NCI-H1105 treated with DMSO at 0.1 percent for 48 hours (cell line): ENCODE data around the gene PTPRC.

Source experiments
- DNase-seq: peaks from one replicate; lab custom pipeline; 2025; lab: John Stamatoyannopoulos, UW

PTPRC gene

DNA sequence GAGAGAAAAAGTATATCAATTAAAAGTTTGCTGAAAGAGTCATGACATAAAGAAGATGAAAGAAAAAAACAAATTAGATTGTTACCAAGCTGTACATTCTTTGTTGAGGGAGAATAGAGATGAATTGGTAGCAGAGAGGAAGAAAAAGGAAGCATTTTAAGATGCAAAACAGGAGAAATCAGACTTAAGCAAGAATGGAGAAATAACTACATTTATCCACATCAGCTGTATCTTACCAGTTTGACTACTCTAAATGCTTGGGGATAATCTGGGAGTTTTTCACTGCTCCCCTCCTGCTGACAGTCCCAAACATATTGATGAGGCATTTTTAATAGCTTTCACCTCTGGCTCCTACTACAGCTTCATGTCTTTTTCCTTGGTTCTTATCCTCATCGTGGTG, 16.8 kb upstream of the PTPRC start:
- DNase-seq: no peak

DNA sequence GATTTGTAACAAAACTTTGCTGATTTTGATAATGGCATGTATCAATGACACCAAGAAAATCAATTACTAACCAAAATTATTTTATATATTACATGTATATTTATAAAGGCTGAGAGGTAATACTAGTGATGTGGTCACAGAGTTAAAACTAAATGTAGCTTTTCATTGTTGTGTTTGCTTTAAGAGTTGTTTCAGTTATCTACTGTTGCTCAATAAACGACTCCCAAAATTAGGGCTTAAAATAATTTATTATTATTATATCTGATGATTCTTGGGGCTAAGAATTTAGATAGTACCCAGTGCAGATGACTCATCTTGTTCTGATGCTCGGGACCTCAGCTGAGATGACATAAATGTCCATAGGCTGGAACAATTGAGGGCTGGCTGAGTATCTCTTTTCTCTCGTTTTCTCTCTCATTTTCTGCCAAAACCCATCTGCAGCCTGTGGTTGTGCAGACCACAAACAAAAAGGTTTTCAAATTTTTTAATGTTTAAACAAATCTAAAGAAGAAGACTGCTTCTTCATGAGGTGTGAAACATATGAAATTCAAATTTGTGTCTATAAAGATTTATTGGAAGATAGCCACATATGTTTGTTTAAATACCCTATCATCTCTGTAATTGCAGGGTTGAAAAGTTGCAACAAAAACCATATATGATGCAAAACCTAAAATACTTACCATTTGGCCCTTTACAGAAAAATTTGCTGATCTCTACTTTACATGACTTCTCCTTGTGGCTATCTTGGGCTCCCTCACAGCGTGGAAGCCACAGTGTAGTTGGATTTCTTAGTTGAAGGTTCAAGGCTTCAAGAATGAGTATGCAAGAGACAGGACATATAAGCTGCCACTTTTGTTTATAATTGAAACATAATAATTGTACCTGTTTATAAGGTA, 14.8 kb upstream of the PTPRC start:
- DNase-seq: no peak

- no peak for DNase-seq
These were observed 14.2 kb upstream of the PTPRC start for GRCh38 chr1:198624648-198624980.

DNA sequence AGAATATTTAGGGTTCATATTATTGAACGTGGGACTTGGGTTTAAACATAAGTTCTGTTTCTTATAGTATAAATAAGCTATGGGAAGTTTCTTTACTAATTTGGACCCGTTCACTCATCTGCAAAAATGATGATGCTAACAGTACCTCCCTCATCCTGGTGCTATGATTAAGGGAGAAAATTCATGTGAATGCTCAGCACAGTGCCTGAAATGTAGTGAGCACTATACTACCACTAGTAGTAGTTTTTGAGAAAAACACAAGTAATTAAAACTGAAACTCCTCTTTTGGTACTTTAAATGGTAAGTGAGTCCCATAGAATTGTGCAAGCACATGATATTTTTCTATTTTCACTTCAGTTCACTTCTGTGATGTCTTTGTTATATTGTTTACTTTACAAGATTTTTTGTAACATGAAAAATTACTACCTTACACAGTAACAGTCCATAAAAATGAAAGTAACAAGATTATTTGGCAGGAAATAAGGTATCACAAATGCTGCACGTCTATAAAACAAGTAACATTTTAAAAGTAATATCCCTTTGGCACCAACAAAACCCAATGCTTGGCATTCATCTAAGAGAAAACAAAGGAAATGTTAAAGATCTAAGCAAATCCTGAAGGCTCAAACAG, 11.3 kb upstream of the PTPRC start:
- DNase-seq: no peak

- no peak for DNase-seq
These were observed 10.8 kb upstream of the PTPRC start for GRCh38 chr1:198628067-198628455.

- no peak for DNase-seq
These were observed 9.2 kb upstream of the PTPRC start for GRCh38 chr1:198629610-198630009.

GRCh38 chr1:198630863-198631262, 8.0 kb upstream of the PTPRC start:
- DNase-seq: no peak

DNA sequence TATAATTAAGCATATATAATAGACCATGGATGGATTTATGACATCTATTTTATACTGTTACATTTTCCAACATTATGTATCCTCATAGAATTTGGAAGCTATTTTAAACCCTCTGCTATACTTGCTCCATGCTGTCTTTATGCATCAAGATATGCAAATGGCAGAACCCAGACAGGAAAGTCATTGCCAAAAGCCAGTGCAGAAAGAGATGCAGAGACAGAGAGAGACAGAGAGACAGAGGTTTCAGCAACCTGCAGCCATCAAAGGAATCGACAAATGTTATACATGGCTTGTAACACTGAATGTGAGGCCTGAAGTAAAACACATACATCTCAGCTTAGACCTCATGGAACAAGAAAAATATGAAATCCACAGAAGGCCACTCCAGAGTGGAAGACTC, 7.5 kb upstream of the PTPRC start:
- no peak for DNase-seq

- no peak for DNase-seq
These were observed 6.8 kb upstream of the PTPRC start for GRCh38 chr1:198632007-198632406.

DNA sequence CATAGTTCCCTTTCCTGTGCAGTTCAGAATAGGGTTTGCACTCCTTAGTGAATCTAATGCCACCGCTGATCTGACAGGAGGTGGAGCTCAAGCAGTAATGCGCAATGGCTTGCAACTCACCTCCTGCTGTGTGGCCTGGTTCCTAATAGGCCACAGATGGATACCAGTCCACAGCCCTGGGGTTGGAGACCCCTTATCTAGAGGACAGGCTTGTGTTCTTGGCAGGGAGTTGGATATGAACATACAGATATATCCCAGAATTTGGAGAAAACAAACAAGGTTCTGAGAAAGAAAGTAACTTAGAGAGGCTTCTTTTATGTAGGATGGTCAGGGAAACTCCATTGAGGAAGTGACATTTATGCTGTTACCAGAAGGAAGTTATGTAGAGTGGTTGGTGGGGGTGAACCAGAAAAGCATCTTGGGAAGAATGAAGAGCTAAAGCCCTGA, 5.1 kb upstream of the PTPRC start:
- DNase-seq: no peak

DNA sequence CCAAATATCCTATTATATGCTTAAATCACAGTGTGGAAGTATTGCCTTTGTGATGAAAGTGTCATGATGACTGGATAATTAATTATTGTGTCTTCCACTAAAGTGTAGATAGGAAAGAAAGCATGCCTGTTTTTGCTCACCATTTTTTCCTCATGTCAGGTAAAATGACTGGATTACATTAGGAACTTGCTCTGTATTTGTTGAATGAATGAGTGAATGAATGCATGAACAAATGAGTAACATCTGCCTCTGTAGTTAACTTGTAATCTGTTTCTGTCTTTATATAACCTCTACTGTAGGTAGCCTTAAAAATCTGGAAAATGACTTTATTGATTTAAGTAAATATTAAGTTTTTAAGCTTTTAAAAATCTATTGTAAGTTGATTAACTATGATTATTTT, 2.9 kb upstream of the PTPRC start:
- no peak for DNase-seq

DNA sequence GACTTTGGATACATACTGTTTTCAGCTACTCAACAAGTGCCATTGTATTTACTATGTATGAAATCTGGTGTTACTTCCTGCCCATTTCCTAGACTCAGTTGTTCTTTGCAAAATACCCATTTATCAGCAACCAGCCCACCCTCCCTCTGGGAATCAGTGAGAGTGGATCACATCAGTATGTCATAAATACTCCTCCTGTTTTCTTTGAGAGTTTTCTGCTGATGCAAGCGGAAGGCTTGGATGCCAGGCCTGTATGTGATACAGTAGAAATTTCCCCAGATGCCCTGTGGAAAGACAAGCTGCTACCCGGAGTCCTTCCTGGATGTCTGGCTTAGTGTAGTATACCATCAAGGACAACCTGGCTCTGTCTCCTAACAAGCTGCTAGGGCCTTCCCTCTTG, 2.4 kb upstream of the PTPRC start:
- no peak for DNase-seq

DNA sequence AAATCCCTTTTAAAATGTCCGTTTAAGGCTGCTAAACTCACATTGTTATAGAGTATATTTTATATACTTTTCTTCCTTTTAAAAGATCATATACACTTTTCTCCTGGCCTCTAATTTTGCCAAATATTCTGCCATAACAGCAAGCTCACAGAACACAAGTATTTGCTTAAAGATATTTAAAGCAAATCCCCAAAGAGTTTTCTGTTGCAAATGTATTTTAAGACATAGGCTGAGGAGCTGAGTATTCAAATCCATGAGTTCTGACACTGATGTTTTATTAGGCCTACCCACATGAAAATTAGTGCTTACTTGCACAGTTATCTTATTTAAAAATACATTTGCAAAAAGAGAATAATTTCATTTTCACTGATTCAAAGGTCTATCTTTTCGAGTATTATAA, 1.7 kb upstream of the PTPRC start:
- no peak for DNase-seq

DNA sequence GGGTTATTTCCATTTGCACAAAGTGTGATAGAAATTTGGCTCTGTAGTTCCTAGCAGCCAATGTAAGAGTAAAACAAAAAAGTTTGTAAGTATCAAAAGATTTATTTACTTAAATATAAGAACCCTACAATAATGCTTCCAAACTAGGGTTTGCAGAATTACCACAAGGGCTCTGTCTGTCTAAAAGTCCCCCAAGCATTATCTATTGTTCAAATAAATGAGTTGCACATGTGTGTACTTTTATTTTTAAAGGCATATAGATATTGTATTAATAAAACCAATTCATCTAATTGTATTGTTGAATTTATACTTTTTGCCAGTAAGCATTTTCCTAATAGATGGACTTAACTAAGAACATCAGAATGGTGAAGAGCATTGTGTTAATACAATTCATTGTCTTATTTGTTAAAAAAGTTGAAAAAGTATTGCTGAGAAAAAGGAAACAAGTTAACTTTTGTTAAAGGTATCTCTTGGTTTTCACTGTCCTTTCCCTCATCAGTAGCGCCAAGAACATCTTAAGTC, 863 bp upstream of the PTPRC start:
- DNase-seq: no peak

DNA sequence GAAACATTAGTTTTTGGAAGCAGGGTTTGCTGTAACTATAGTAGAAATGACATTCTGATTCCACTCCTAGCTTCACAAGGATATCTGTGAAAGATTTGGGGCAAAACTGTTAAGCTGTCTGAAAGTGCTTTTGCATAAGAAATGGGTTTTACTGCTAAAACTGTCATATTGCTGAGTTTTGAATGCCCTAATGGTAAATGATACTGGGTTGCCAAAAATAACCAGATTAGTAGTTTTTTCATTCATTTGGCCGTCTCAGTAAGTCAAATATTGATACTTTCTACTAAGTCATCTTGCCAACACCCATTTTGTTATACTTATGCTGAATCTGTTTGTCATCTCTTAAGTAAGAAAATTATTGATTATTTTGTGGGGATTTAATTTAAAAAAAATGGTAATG, 399 bp upstream of the PTPRC start:
- no peak for DNase-seq

DNA sequence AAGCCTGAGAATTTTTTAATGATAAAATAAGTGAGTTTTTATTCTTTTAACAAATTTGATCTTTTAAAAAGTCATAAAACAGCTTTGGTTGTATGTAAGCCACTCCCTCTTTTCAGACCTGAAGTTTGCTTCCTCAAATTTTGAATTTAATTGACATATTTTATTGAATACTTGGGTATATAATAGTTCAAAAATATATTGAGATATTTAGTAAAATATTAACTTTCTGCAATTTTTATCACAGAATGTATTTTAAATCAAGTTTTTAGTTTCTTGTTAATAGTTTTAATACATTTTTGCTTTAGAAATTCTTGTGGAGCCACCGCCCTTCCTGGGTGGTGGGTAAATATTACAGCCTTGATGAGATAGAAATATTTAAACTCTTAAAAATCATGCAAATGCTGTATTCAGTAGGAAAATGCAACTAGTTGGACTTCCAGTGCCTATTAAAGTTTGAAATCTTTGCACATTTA, 867 bp downstream of the PTPRC start:
- no peak for DNase-seq

DNA sequence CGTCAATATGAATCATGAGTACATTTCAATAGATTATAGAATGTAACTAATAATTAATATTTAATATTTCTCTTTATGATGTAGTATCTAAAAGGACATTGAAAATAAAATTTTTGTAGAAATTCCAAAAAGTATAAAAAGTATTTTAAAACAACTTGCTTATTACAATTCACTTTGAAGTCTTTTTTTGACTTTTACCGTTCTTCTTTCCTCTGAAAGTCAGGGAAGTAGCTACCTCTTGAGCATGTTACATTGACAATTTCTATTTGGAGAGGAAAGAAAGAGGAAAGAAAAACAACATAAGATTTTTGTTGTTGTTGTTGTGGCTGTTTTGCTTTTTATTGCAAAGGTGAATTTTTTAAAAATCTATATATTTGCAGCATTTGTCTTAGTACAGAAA, 1.3 kb downstream of the PTPRC start:
- no peak for DNase-seq

- no peak for DNase-seq
These were observed 2.7 kb downstream of the PTPRC start for GRCh38 chr1:198641501-198641900.

- no peak for DNase-seq
These were observed 3.3 kb downstream of the PTPRC start for GRCh38 chr1:198641966-198642668.

DNA sequence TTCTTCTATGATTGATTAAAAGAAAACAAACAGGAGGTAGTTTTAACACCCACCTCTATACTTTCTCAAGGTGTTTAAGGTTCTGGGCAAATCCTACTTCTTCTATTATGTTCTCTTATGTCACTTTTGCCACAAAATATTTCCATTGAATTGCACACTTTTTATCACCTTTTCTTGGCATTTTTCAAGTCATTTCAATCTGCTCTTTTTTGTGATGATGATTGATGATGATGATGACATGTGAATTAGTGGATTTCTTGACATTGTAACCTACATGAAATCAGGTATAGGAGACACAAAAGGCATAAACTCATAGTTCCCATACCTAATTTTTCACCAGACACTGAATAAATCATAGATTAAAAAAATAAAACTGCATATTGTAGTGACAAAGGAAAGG, 4.1 kb downstream of the PTPRC start:
- no peak for DNase-seq

DNA sequence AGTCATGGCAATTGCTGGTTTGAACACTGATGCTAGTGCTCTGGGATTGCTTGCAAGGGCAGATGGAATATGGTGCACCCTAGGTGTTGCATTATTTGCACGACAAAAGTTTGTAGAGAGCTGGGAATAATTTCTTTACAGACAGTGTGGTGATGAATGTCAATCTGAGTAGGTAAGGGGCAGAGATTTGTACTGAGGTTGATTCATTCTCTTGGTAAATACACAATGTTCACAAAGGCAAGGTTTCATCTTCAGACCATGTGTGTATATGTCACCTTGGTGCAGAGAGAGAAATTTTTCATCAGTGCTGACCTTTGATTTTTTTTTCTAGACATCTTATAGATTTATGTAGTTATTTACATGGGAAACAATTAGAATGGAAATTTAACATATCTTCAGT, 5.0 kb downstream of the PTPRC start:
- no peak for DNase-seq

GRCh38 chr1:198647055-198647454, 8.2 kb downstream of the PTPRC start:
- DNase-seq: no peak

DNA sequence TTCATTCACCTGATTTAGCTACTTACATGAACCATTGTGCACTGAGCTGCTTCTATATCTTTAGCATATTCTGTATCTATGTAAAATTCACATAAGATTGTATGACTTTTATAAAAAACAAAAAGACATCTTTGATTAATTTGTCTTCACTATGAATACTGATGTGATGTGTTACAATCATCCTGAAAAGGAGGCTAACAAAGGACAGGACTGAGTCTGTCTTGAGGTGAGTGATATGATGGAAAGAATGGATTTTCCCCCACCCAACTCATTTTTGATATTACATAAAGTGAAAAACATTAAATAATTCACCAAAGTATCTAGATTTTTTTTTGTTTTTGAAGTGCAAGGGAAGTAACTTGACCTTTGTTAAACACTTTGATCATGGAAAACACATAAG, 9.8 kb downstream of the PTPRC start:
- DNase-seq: no peak
